Stomach (tissue), 9 donors: ENCODE measurements around the gene ECM1. TPM values are rescaled to one million over a fixed set of nuclear protein-coding genes. Genes with fewer than 3 reads are reported as not detected.

Source experiments
- DNase-seq, 2 donors: peaks; one replicate each; pipeline versions ENCODE4 v3.0.0 to v3.0.0-alpha.2; 2013 to 2019
- H3K27ac ChIP-seq, 5 donors: fragments of 200-600 bp in 4 of 5; sonication (generic) in 4 of 5; one replicate each; pipeline ENCODE4 v1.5.1; 2013 to 2019; ENCODE audit warnings: mild to moderate bottlenecking in 1 of 5, moderate library complexity in 1 of 5
- H3K27me3 ChIP-seq, 3 donors: fragments of 200-600 bp; sonication (generic); one replicate each; pipeline ENCODE4 v1.5.1; 2017 to 2019; ENCODE audit warnings: mixed run types in 1 of 3
- H3K36me3 ChIP-seq, 4 donors: fragments of 200-600 bp; sonication (generic); 1 replicate in 3 of 4; 2 replicates in 1 of 4; pipeline ENCODE4 v1.5.1; 2016 to 2019
- H3K4me1 ChIP-seq, 4 donors: fragments of 200-600 bp; sonication (generic); one replicate each; pipeline ENCODE4 v1.5.1; 2016 to 2019
- H3K4me3 ChIP-seq, 4 donors: fragments of 200-600 bp; sonication (generic) in 3 of 4; one replicate each; pipeline ENCODE4 v1.5.1; 2016 to 2019; ENCODE audit warnings: mild to moderate bottlenecking in 1 of 4
- H3K9me3 ChIP-seq, 4 donors: fragments of 200-600 bp; sonication (generic); one replicate each; pipeline ENCODE4 v1.5.1; 2016 to 2019
- CTCF ChIP-seq, 7 experiments: fragments of 450-650 bp in 4 of 7; fragments of 200-600 bp in 3 of 7; sonication (generic) in 3 of 7; IDR thresholded peaks; one replicate each; pipeline ENCODE4 v1.5.1; 2016 to 2019; ENCODE audit warnings: antibody characterized with exemption in 7 of 7, control low read depth in 2 of 7, mild to moderate bottlenecking in 1 of 7
- EP300 ChIP-seq: sonication (generic); formaldehyde crosslinking; IDR thresholded peaks from one replicate; pipeline ENCODE4 v1.6.1; 2017; ENCODE audit warnings: antibody characterized with exemption
- POLR2A ChIP-seq, 4 donors: fragments of 450-650 bp; IDR thresholded peaks; one replicate each; pipeline ENCODE4 v1.6.1; 2016; ENCODE audit warnings: antibody characterized with exemption in 4 of 4, control low read depth in 2 of 4, mild to moderate bottlenecking in 1 of 4, moderate library complexity in 1 of 4
- POLR2AphosphoS5 ChIP-seq, 3 donors: sonication (generic); formaldehyde crosslinking; IDR thresholded peaks; one replicate each; pipeline ENCODE4 v1.6.1; 2016; ENCODE audit warnings: antibody characterized with exemption in 3 of 3
- WGBS, 5 donors: extraction: QIAGEN DNeasy Blood & Tissue Kit in 3 of 5; methylation state at CpG; one replicate each; pipeline versions ENCODE4 v1.1.5 to v1.1.7; 2013 to 2018; 5-methylcytosine and 5-hydroxymethylcytosine counted together
- intact Hi-C: fragments of 100-400 bp; cut with DNase I; formaldehyde crosslinking; loops from one replicate; pipeline ENCODE4 v1.15.1; 2023; ENCODE audit warnings: low total_unique reads
- polyA plus RNA-seq, 3 donors: library from polyadenylated mRNA; stranded (reverse); fragments of 200-250 nt; gene quantifications; one replicate each; pipeline ENCODE4 v1.2.3, GENCODE V29; 2013
- total RNA-seq, 5 donors: library from RNA; depleted of rRNA; stranded (reverse); fragments of >200 nt; gene quantifications; one replicate each; pipeline versions ENCODE4 v1.1.0 to v1.2.3, GENCODE V29; 2014 to 2016
- donor health status: healthy with polysubstance abuse.
- donor health status: Bipolar disorder and iron deficiency.
- donor health status: healthy.

Gene ECM1
- total and polyA plus RNA-seq, 8 donors: 1.7 to 345 (median 6.7) TPM

GRCh38 chr1:150521196-150521968 is 13.5 kb downstream of the ECM1 start:
- no peak for DNase-seq
- Histone ChIP-seq H3K27ac (no peak overlapping the region), H3K4me1 (peaks cover 2 to 12% (median 5%) of the 10 kb centered on the region in 4 donors), H3K9me3 (no peaks in the 10 kb centered on the region), H3K27me3 (no peaks in the 10 kb centered on the region), H3K4me3 (no peak overlapping the region), H3K36me3 (no peaks in the 10 kb centered on the region)
- TF ChIP-seq POLR2AphosphoS5 (IDR thresholded peaks at IDR 0.05) (no peak), POLR2A (IDR thresholded peaks at IDR 0.05) (no peak), CTCF (IDR thresholded peaks at IDR 0.05) (no peak), EP300 (no peak)
- intact Hi-C loops: no loop called here
- WGBS, 5 donors: 50 to 75% (median 57%) methylated on average over 1 of the region's 1 CpG

- Histone ChIP-seq H3K27me3 (no peaks in the 10 kb centered on the region), H3K9me3 (no peaks in the 10 kb centered on the region), H3K36me3 (no peaks in the 10 kb centered on the region), H3K4me1 (peaks cover 4 to 17% (median 12%) of the 10 kb centered on the region in 4 donors), H3K4me3 (no peak overlapping the region), H3K27ac (no peak overlapping the region)
- TF ChIP-seq POLR2A (IDR thresholded peaks at IDR 0.05): no peak
- intact Hi-C loops: no loop called here
- 87 to 92% (median 88%) methylated on average over 3 of the region's 3 CpGs for WGBS, 5 donors
- no peak for DNase-seq
These were observed 17.4 kb downstream of the ECM1 start for GRCh38 chr1:150525348-150525747.

- intact Hi-C loops: no loop called here
- no peak for DNase-seq
- Histone ChIP-seq H3K9me3 (no peaks in the 10 kb centered on the region), H3K4me3 (no peak overlapping the region), H3K27ac (peak overlapping the region in 4 of 5 donors; percentile 64 to 88 (median 78)), H3K4me1 (peaks cover 4 to 37% (median 28%) of the 10 kb centered on the region in 4 donors), H3K36me3 (no peaks in the 10 kb centered on the region), H3K27me3 (no peaks in the 10 kb centered on the region)
- WGBS, 5 donors: 50 to 88% (median 68%) methylated on average over 1 of the region's 1 CpG
- TF ChIP-seq EP300: no peak
- no peak for TF ChIP-seq POLR2AphosphoS5 (IDR thresholded peaks at IDR 0.05)
- TF ChIP-seq POLR2A (IDR thresholded peaks at IDR 0.05): no peak
- TF ChIP-seq CTCF (IDR thresholded peaks at IDR 0.05): no peak
These were observed 20.3 kb downstream of the ECM1 start for GRCh38 chr1:150528196-150528595.

- DNase-seq: peak in 1 of 2 donors; percentile 89
- Histone ChIP-seq H3K27me3 (no peaks in the 10 kb centered on the region), H3K27ac (peak overlapping the region; percentile 64 to 90 (median 80)), H3K36me3 (no peaks in the 10 kb centered on the region), H3K4me3 (no peak overlapping the region), H3K9me3 (no peaks in the 10 kb centered on the region), H3K4me1 (peaks cover 4 to 44% (median 28%) of the 10 kb centered on the region in 4 donors)
- 8 to 21% (median 15%) methylated on average over 4 of the region's 4 CpGs for WGBS, 5 donors
- TF ChIP-seq POLR2AphosphoS5 (IDR thresholded peaks at IDR 0.05) (peak in 2 of 3 donors; percentile 5 to 56), EP300 (no peak), CTCF (IDR thresholded peaks at IDR 0.05) (no peak)
- intact Hi-C loops: no loop called here
These were observed 21.1 kb downstream of the ECM1 start for GRCh38 chr1:150529017-150529416.
